Peyer's patch (tissue), 4 donors: ENCODE data around the gene YKT6. TPM values are rescaled to one million over a fixed set of nuclear protein-coding genes. Genes with fewer than 3 reads are reported as not detected.
A peak's percentile ranks its signal among the peaks of the same experiment; 100 is the strongest.

Source experiments
- DNase-seq, 3 donors: peaks; one replicate each; pipeline ENCODE4 v3.0.0-alpha.2; 2017 to 2019
- H3K27ac ChIP-seq, 4 donors: fragments of 200-600 bp; sonication (generic); one replicate each; pipeline ENCODE4 v1.5.1; 2016 to 2019
- H3K27me3 ChIP-seq, 2 donors: fragments of 200-600 bp; sonication (generic); one replicate each; pipeline ENCODE4 v1.5.1; 2019
- H3K36me3 ChIP-seq, 3 donors: fragments of 200-600 bp; sonication (generic); one replicate each; pipeline ENCODE4 v1.5.1; 2016 to 2019
- H3K4me1 ChIP-seq, 4 donors: fragments of 200-600 bp; sonication (generic); one replicate each; pipeline ENCODE4 v1.5.1; 2016 to 2019
- H3K4me3 ChIP-seq, 4 donors: fragments of 200-600 bp; sonication (generic); 1 replicate in 3 of 4; 2 replicates in 1 of 4; pipeline ENCODE4 v1.5.1; 2016 to 2019; ENCODE audit warnings: mild to moderate bottlenecking in 1 of 4
- H3K9me3 ChIP-seq, 4 donors: fragments of 200-600 bp; sonication (generic); one replicate each; pipeline ENCODE4 v1.5.1; 2016 to 2019; ENCODE audit warnings: mild to moderate bottlenecking in 1 of 4
- CTCF ChIP-seq, 6 experiments: fragments of 450-650 bp in 4 of 6; fragments of 200-600 bp in 2 of 6; sonication (generic) in 1 of 6; IDR thresholded peaks; one replicate each; pipeline ENCODE4 v1.5.1; 2017 to 2019; ENCODE audit warnings: antibody characterized with exemption in 6 of 6, mild to moderate bottlenecking in 3 of 6, moderate library complexity in 1 of 6
- POLR2A ChIP-seq, 2 donors: fragments of 450-650 bp; IDR thresholded peaks; one replicate each; pipeline ENCODE4 v1.5.1; 2017; ENCODE audit warnings: antibody characterized with exemption in 2 of 2, mild to moderate bottlenecking in 2 of 2, moderate library complexity in 2 of 2
- total RNA-seq, 4 donors: library from RNA; depleted of rRNA; stranded (reverse); fragments of >200 nt; gene quantifications; one replicate each; pipeline ENCODE4 v1.1.0, GENCODE V29; 2016

The YKT6 gene
- total RNA-seq, 4 donors from 2014 or later: 55.2 to 76.5 (median 67.0) TPM

- TF ChIP-seq CTCF (IDR thresholded peaks at IDR 0.05): peak in 4 of 6 experiments; percentile 7 to 31 (median 20)
- TF ChIP-seq POLR2A (IDR thresholded peaks at IDR 0.05): no peak
- Histone ChIP-seq H3K27ac (no peak overlapping the region), H3K9me3 (no peaks in the 10 kb centered on the region), H3K27me3 (no peaks in the 10 kb centered on the region), H3K36me3 (no peaks in the 10 kb centered on the region), H3K4me1 (no peaks in the 10 kb centered on the region), H3K4me3 (no peak overlapping the region)
- DNase-seq: no peak
Observed at GRCh38 chr7:44244282-44244681, 43.5 kb downstream of the YKT6 start.

- no peak for TF ChIP-seq POLR2A (IDR thresholded peaks at IDR 0.05)
- TF ChIP-seq CTCF (IDR thresholded peaks at IDR 0.05): no peak
- DNase-seq: no peak
- Histone ChIP-seq H3K36me3 (no peaks in the 10 kb centered on the region), H3K4me1 (no peaks in the 10 kb centered on the region), H3K27me3 (no peaks in the 10 kb centered on the region), H3K4me3 (no peak overlapping the region), H3K27ac (no peak overlapping the region), H3K9me3 (no peaks in the 10 kb centered on the region)
Observed at GRCh38 chr7:44246396-44247113, 45.8 kb downstream of the YKT6 start.

GRCh38 chr7:44247868-44248651 lies 47.3 kb downstream of the YKT6 start:
- H3K9me3 ChIP-seq: no peaks in the 10 kb centered on the region
- no peak for DNase-seq
- H3K27ac ChIP-seq: no peak overlapping the region
- H3K4me3 ChIP-seq: no peak overlapping the region
- H3K4me1 ChIP-seq: no peaks in the 10 kb centered on the region
- no peaks in the 10 kb centered on the region for H3K36me3 ChIP-seq
- no peaks in the 10 kb centered on the region for H3K27me3 ChIP-seq
- TF ChIP-seq POLR2A (IDR thresholded peaks at IDR 0.05) (no peak), CTCF (IDR thresholded peaks at IDR 0.05) (no peak)

- Histone ChIP-seq H3K27me3 (no peaks in the 10 kb centered on the region), H3K4me3 (no peak overlapping the region), H3K36me3 (no peaks in the 10 kb centered on the region), H3K27ac (no peak overlapping the region), H3K4me1 (no peaks in the 10 kb centered on the region), H3K9me3 (no peaks in the 10 kb centered on the region)
- TF ChIP-seq POLR2A (IDR thresholded peaks at IDR 0.05) (no peak), CTCF (IDR thresholded peaks at IDR 0.05) (no peak)
- DNase-seq: no peak
Observed at GRCh38 chr7:44249639-44250234, 49.0 kb downstream of the YKT6 start.

GRCh38 chr7:44251269-44251668 lies 50.5 kb downstream of the YKT6 start:
- H3K27ac ChIP-seq: no peak overlapping the region

More at GRCh38 chr7:44251269-44251668, 50.5 kb downstream of the YKT6 start:
- TF ChIP-seq POLR2A (IDR thresholded peaks at IDR 0.05) (no peak), CTCF (IDR thresholded peaks at IDR 0.05) (no peak)
- Histone ChIP-seq H3K4me3 (no peak overlapping the region), H3K9me3 (no peaks in the 10 kb centered on the region), H3K27me3 (no peaks in the 10 kb centered on the region), H3K36me3 (no peaks in the 10 kb centered on the region), H3K4me1 (no peaks in the 10 kb centered on the region)
- DNase-seq: no peak
